SU-DHL-6 (cell line): ENCODE data around the gene SYT8.

Experiments
- EZH2phosphoT487 ChIP-seq: fragments of 200-600 bp; sonication (generic), shearing (Covaris generic); conservative IDR thresholded peaks from 2 replicates; pipeline ENCODE4 v1.6.1; 2018; ENCODE audit warnings: mild to moderate bottlenecking, antibody characterized with exemption, low read length, moderate library complexity, mixed read lengths
- TF ChIP-seq, protein P1 (sequence below): fragments of 200-600 bp; sonication (generic); IDR thresholded peaks from one replicate; pipeline ENCODE4 v1.5.1; 2017; ENCODE audit warnings: antibody characterized with exemption, mild to moderate bottlenecking, low read length, moderate library complexity; ENCODE audit not compliant: insufficient read depth, poor library complexity, severe bottlenecking

DNA sequence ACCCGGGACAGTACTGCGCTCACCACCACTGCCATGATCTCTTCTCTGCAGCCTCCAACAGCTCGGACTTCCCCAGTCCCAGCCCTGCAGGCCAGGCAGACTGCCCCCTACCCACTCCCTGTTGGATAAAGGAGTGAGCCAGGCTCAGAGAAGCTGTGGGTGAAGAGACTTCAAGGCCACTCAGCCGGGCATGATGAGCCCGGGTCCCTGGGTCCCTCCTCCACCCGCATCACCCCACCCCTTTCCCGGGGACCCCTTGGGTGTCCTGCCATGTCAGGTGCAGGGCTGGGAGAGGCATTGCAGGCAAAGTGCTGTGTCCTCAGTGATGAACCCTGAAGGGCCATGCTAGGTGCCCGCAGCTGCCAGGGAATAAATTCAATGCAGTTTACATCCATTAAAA lies 32.6 kb downstream of the SYT8 start:
- TF ChIP-seq, protein P1, sequence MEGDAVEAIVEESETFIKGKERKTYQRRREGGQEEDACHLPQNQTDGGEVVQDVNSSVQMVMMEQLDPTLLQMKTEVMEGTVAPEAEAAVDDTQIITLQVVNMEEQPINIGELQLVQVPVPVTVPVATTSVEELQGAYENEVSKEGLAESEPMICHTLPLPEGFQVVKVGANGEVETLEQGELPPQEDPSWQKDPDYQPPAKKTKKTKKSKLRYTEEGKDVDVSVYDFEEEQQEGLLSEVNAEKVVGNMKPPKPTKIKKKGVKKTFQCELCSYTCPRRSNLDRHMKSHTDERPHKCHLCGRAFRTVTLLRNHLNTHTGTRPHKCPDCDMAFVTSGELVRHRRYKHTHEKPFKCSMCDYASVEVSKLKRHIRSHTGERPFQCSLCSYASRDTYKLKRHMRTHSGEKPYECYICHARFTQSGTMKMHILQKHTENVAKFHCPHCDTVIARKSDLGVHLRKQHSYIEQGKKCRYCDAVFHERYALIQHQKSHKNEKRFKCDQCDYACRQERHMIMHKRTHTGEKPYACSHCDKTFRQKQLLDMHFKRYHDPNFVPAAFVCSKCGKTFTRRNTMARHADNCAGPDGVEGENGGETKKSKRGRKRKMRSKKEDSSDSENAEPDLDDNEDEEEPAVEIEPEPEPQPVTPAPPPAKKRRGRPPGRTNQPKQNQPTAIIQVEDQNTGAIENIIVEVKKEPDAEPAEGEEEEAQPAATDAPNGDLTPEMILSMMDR, result no peak
- no peak for TF ChIP-seq EZH2phosphoT487
